IMR-90 (cell line): ENCODE results near the gene GSTK1. TPM values are rescaled to one million over a fixed set of nuclear protein-coding genes. Genes with fewer than 3 reads are reported as not detected.

Source experiments
- ATAC-seq: fragments of 200-7000 bp; cut with Tn5 transposase; 2 replicates; pipeline ENCODE4 v1.9.1; 2020; ENCODE audit warnings: low read depth, mild to moderate bottlenecking, moderate library complexity
- BruUV-seq: library from RNA; stranded (reverse); fragments of 400-500 nt; replicated peaks from 2 replicates; lab custom pipeline; 2021; lab: Mats Ljungman, UMichigan
- CTCF ChIA-PET: fragments of 300-600 bp; formaldehyde crosslinking; extraction: SDS; loops from one replicate; lab custom pipeline; 2021; ENCODE audit warnings: antibody characterized with exemption; lab: Yijun Ruan, JAX
- POLR2A ChIA-PET: fragments of 300-600 bp; sonication (Branson Sonifier 250); formaldehyde crosslinking; loops from one replicate; lab custom pipeline; 2022; ENCODE audit warnings: antibody characterized with exemption; ENCODE audit not compliant: unreplicated experiment; lab: Charles Lee
- DNase-seq: peaks from one replicate; pipeline ENCODE4 v3.0.0; 2013
- H2AFZ ChIP-seq: replicated peaks from 2 replicates; pipeline ENCODE3; 2013; ENCODE audit warnings: low read length, mild to moderate bottlenecking; ENCODE audit not compliant: poor library complexity
- H2AK5ac ChIP-seq: 2 replicates; pipeline ENCODE4 v1.6.1; 2013; ENCODE audit warnings: low read depth, low read length, inconsistent platforms
- H2AK9ac ChIP-seq: replicated peaks from 2 replicates; pipeline ENCODE3; 2013; ENCODE audit warnings: mild to moderate bottlenecking, low read depth, low read length, moderate library complexity; ENCODE audit not compliant: poor library complexity
- H2BK120ac ChIP-seq: 2 replicates; pipeline ENCODE4 v1.6.1; 2013; ENCODE audit warnings: low read depth, low read length, inconsistent platforms
- H2BK15ac ChIP-seq: 3 replicates; pipeline ENCODE4 v1.6.1; 2013; ENCODE audit warnings: low read depth, low read length, inconsistent platforms
- H2BK20ac ChIP-seq: 2 replicates; pipeline ENCODE4 v1.6.1; 2013; ENCODE audit warnings: low read depth, mild to moderate bottlenecking, inconsistent platforms, low read length, moderate library complexity
- H2BK5ac ChIP-seq: 2 replicates; pipeline ENCODE4 v1.6.1; 2013; ENCODE audit warnings: mild to moderate bottlenecking, low read depth, low read length, inconsistent platforms; ENCODE audit not compliant: poor library complexity, severe bottlenecking
- H3K14ac ChIP-seq: replicated peaks from 2 replicates; pipeline ENCODE4 v1.6.1; 2013; ENCODE audit warnings: low read depth, low read length, inconsistent platforms
- H3K18ac ChIP-seq: 2 replicates; pipeline ENCODE4 v1.6.1; 2013; ENCODE audit warnings: low read depth, low read length, control low read depth
- H3K23ac ChIP-seq: 2 replicates; pipeline ENCODE4 v1.6.1; 2013; ENCODE audit warnings: low read depth, low read length, inconsistent platforms
- H3K27ac ChIP-seq: 2 replicates; pipeline ENCODE4 v1.5.1; 2013; ENCODE audit warnings: mild to moderate bottlenecking, control low read depth, low read length; ENCODE audit not compliant: insufficient read depth
- H3K27me3 ChIP-seq: 2 replicates; pipeline ENCODE4 v1.6.1; 2013; ENCODE audit warnings: low read length; ENCODE audit not compliant: control insufficient read depth, insufficient read depth
- H3K36me3 ChIP-seq: 2 replicates; pipeline ENCODE4 v1.6.1; 2013; ENCODE audit warnings: low read length, mixed read lengths; ENCODE audit not compliant: control insufficient read depth, insufficient read depth
- H3K4ac ChIP-seq: 2 replicates; pipeline ENCODE4 v1.6.1; 2013; ENCODE audit warnings: low read depth, low read length, inconsistent platforms
- H3K4me1 ChIP-seq: 2 replicates; pipeline ENCODE4 v1.6.1; 2013; ENCODE audit warnings: low read length, mixed read lengths; ENCODE audit not compliant: control insufficient read depth, insufficient read depth
- H3K4me2 ChIP-seq: 2 replicates; pipeline ENCODE4 v1.6.1; 2013; ENCODE audit warnings: low read depth, mild to moderate bottlenecking, control low read depth, low read length, moderate library complexity
- H3K4me3 ChIP-seq: 2 replicates; pipeline ENCODE4 v1.5.1; 2013; ENCODE audit warnings: low read depth, mild to moderate bottlenecking, control low read depth, low read length, moderate library complexity; ENCODE audit not compliant: insufficient read depth
- H3K56ac ChIP-seq: 2 replicates; pipeline ENCODE4 v1.6.1; 2013; ENCODE audit warnings: low read length, inconsistent platforms; ENCODE audit not compliant: insufficient read depth; ENCODE audit errors: extremely low read depth
- H3K79me1 ChIP-seq, 2 experiments: 2 replicates each; pipeline ENCODE4 v1.6.1; 2013; ENCODE audit warnings: low read length in 2 of 2, inconsistent platforms in 1 of 2, low read depth in 1 of 2
- H3K9ac ChIP-seq: 2 replicates; pipeline ENCODE4 v1.6.1; 2013; ENCODE audit warnings: low read depth, low read length, control low read depth
- H3K9me1 ChIP-seq: 2 replicates; pipeline ENCODE4 v1.6.1; 2013; ENCODE audit warnings: low read length, inconsistent platforms; ENCODE audit not compliant: insufficient read depth
- H3K9me3 ChIP-seq: 2 replicates; pipeline ENCODE4 v1.6.1; 2013; ENCODE audit warnings: low read length; ENCODE audit not compliant: control insufficient read depth, insufficient read depth
- H4K20me1 ChIP-seq: 2 replicates; pipeline ENCODE4 v1.6.1; 2013; ENCODE audit warnings: low read length, inconsistent platforms; ENCODE audit not compliant: insufficient read depth
- H4K5ac ChIP-seq: 2 replicates; pipeline ENCODE4 v1.6.1; 2013; ENCODE audit warnings: mild to moderate bottlenecking, low read depth, low read length, control low read depth
- H4K8ac ChIP-seq, 2 experiments: 2 replicates each; pipeline ENCODE4 v1.6.1; 2013; ENCODE audit warnings: low read depth in 2 of 2, low read length in 2 of 2, control low read depth in 1 of 2, inconsistent platforms in 1 of 2
- H4K91ac ChIP-seq: 2 replicates; pipeline ENCODE4 v1.6.1; 2013; ENCODE audit warnings: low read depth, low read length, inconsistent platforms; ENCODE audit not compliant: insufficient read depth
- BHLHE40 ChIP-seq: fragments of 150-350 bp; IDR thresholded peaks from 2 replicates; pipeline ENCODE4 v1.6.1; 2016; ENCODE audit warnings: mild to moderate bottlenecking, low read depth, low read length
- CEBPB ChIP-seq: IDR thresholded peaks from 2 replicates; pipeline ENCODE4 v1.6.1; 2012; ENCODE audit warnings: low read depth, low read length, improper control_type of control experiment
- CHD1 ChIP-seq: IDR thresholded peaks from 2 replicates; pipeline ENCODE4 v1.6.1; 2012; ENCODE audit warnings: low read depth, low read length, improper control_type of control experiment
- CTCF ChIP-seq: conservative IDR thresholded peaks from 2 replicates; pipeline ENCODE4 v1.5.1; 2012; ENCODE audit warnings: mild to moderate bottlenecking, low read depth, low read length, improper control_type of control experiment
- ELK1 ChIP-seq: fragments of 150-350 bp; IDR thresholded peaks from 2 replicates; pipeline ENCODE4 v1.6.1; 2016; ENCODE audit warnings: low read depth, mild to moderate bottlenecking, low read length, moderate library complexity, borderline replicate concordance
- FOS ChIP-seq: fragments of 150-350 bp; IDR thresholded peaks from 2 replicates; pipeline ENCODE4 v1.6.1; 2016; ENCODE audit warnings: low read depth, low read length
- MAFK ChIP-seq: IDR thresholded peaks from 2 replicates; pipeline ENCODE4 v1.6.1; 2012; ENCODE audit warnings: low read depth, low read length, improper control_type of control experiment
- MAZ ChIP-seq: IDR thresholded peaks from 2 replicates; pipeline ENCODE4 v1.6.1; 2012; ENCODE audit warnings: low read depth, mild to moderate bottlenecking, low read length, improper control_type of control experiment, moderate library complexity, borderline replicate concordance
- MXI1 ChIP-seq: IDR thresholded peaks from 2 replicates; pipeline ENCODE4 v1.6.1; 2012; ENCODE audit warnings: low read depth, mild to moderate bottlenecking, low read length, moderate library complexity, borderline replicate concordance
- NFE2L2 ChIP-seq: fragments of 150-350 bp; IDR thresholded peaks from 2 replicates; pipeline ENCODE4 v1.6.1; 2016; ENCODE audit warnings: low read depth, mild to moderate bottlenecking, low read length
- POLR2A ChIP-seq: IDR thresholded peaks from 2 replicates; pipeline ENCODE4 v1.6.1; 2012; ENCODE audit warnings: mild to moderate bottlenecking, low read depth, low read length
- RAD21 ChIP-seq: IDR thresholded peaks from 2 replicates; pipeline ENCODE4 v1.6.1; 2012; ENCODE audit warnings: low read length, improper control_type of control experiment
- RCOR1 ChIP-seq: IDR thresholded peaks from 2 replicates; pipeline ENCODE4 v1.6.1; 2012; ENCODE audit warnings: mild to moderate bottlenecking, low read length, improper control_type of control experiment; ENCODE audit not compliant: insufficient replicate concordance
- RFX5 ChIP-seq: IDR thresholded peaks from 2 replicates; pipeline ENCODE4 v1.8.0; 2012; ENCODE audit warnings: low read depth, mild to moderate bottlenecking, low read length, moderate library complexity
- SMC3 ChIP-seq: fragments of 150-350 bp; IDR thresholded peaks from 2 replicates; pipeline ENCODE4 v1.6.1; 2016; ENCODE audit warnings: low read depth, mild to moderate bottlenecking, antibody characterized with exemption, low read length, moderate library complexity
- USF2 ChIP-seq: fragments of 150-350 bp; IDR thresholded peaks from 2 replicates; pipeline ENCODE4 v1.6.1; 2017; ENCODE audit warnings: mild to moderate bottlenecking, antibody characterized with exemption, low read length, low read depth
- WGBS, 2 experiments: methylation state at CpG; one replicate each; pipeline versions ENCODE4 v1.1.5 to v1.1.7; 2013; ENCODE audit warnings: missing lambda C conversion rate in 2 of 2; ENCODE audit not compliant: insufficient read length in 1 of 2; ENCODE audit errors: extremely low coverage in 2 of 2; 5-methylcytosine and 5-hydroxymethylcytosine counted together
- dilution Hi-C: fragments of 300-500 bp; cut with HindIII; formaldehyde crosslinking; loops from one replicate; pipeline ENCODE4 v1.14.3; 2018; ENCODE audit warnings: low sequenced_read_pairs; ENCODE audit not compliant: unreplicated experiment
- in situ Hi-C: fragments of 300-500 bp; cut with MboI; formaldehyde crosslinking; loops from 3 replicates; pipeline ENCODE4 v1.14.3; 2019; ENCODE audit warnings: low sequenced_read_pairs, inconsistent platforms, mixed read lengths
- intact Hi-C: fragments of 100-400 bp; cut with micrococcal nuclease; formaldehyde crosslinking; loops from 2 replicates; pipeline ENCODE4 v1.10.0; 2022
- polyA plus RNA-seq, 3 experiments: library from polyadenylated mRNA; depleted of rRNA; stranded (reverse); fragments of >200 nt; gene quantifications; 2 replicates each; pipeline ENCODE4 v1.2.3, GENCODE V29; 2012; ENCODE audit warnings: low replicate concordance in 1 of 3
- total RNA-seq: library from RNA; depleted of rRNA; stranded (reverse); fragments of >200 nt; gene quantifications from 2 replicates; pipeline ENCODE4 v1.2.3, GENCODE V29; 2012

Gene GSTK1
- total and polyA plus RNA-seq, 2 of the 4 experiments (the other 2 are of a cell fraction) = 64.9 to 111 TPM

GRCh38 chr7:143242306-143242705 is 20.9 kb upstream of the GSTK1 start:
- no peak overlapping the region for H2BK15ac ChIP-seq
- ChIA-PET POLR2A (no interaction called here), CTCF (interaction anchor here (0.6 kb wide), 1 partner anchor 49 kb away, joined by 3 read pairs; no protein-coding TSS in a partner anchor)
- peaks cover 11% of the 10 kb centered on the region for H3K27me3 ChIP-seq
- H3K4ac ChIP-seq = no peak overlapping the region
- no CpG with 5 or more reads among the region's 11 CpGs for WGBS, 2 experiments
- no peak overlapping the region for H3K27ac ChIP-seq
- ATAC-seq = no peak
- no peak for DNase-seq
- no peak overlapping the region for H3K4me3 ChIP-seq
- no peaks in the 10 kb centered on the region for H3K36me3 ChIP-seq
- no peaks in the 10 kb centered on the region for H4K20me1 ChIP-seq
- no peak overlapping the region for H3K4me2 ChIP-seq
- no peak overlapping the region for H3K9ac ChIP-seq
- no peak overlapping the region for H2BK20ac ChIP-seq
- H3K14ac ChIP-seq = no peak overlapping the region
- no peak overlapping the region for H2AFZ ChIP-seq
- H3K9me1 ChIP-seq = no peaks in the 10 kb centered on the region
- H2BK120ac ChIP-seq = no peak overlapping the region
- peaks cover 4% of the 10 kb centered on the region; the same call in 1 of the 2 replicates for H3K4me1 ChIP-seq
- no peak overlapping the region for H2BK5ac ChIP-seq
- H3K9me3 ChIP-seq = no peaks in the 10 kb centered on the region
- BruUV-seq = no TSS peak
- H2AK5ac ChIP-seq = no peak overlapping the region
- no peak overlapping the region for H3K23ac ChIP-seq
- H4K8ac ChIP-seq = no peak overlapping the region
- no peak overlapping the region for H3K18ac ChIP-seq
- H3K79me1 ChIP-seq = no peaks in the 10 kb centered on the region
- H3K56ac ChIP-seq = no peak overlapping the region
- no peak overlapping the region for H4K91ac ChIP-seq
- intact Hi-C loops (loop anchor here (5.0 kb wide), 1 partner anchor 140 kb away; the partner anchor contains the start of gene ZYX), dilution Hi-C loops (no loop called here), in situ Hi-C loops (no loop called here)
- no peak overlapping the region for H4K5ac ChIP-seq
- TF ChIP-seq NFE2L2 (no peak), CHD1 (no peak), RAD21 (no peak), SMC3 (no peak), POLR2A (no peak), MXI1 (no peak), RCOR1 (no peak), BHLHE40 (no peak), FOS (no peak), ELK1 (no peak), RFX5 (no peak), MAFK (no peak), CEBPB (no peak), USF2 (no peak), MAZ (no peak), CTCF (no peak)
- H2AK9ac ChIP-seq = no peak overlapping the region
